Naive thymus-derived CD4-positive, alpha-beta T cell (primary cell): ENCODE measurements around the gene AK1. TPM values are rescaled to one million over a fixed set of nuclear protein-coding genes. Genes with fewer than 3 reads are reported as not detected.

Experiments
- ATAC-seq: fragments of 150-1000 bp; cut with Tn5 transposase; 2 replicates; pipeline ENCODE4 v1.10.0; 2021; ENCODE audit warnings: mild to moderate bottlenecking, moderate library complexity
- CTCF ChIA-PET: fragments of 350-600 bp; sonication (Branson Sonifier 250); formaldehyde crosslinking; loops from one replicate; lab custom pipeline; 2021; ENCODE audit warnings: antibody characterized with exemption; lab: Charles Lee
- POLR2A ChIA-PET: fragments of 350-600 bp; sonication (Branson Sonifier 250); formaldehyde crosslinking; loops from one replicate; lab custom pipeline; 2021; ENCODE audit warnings: antibody characterized with exemption, inconsistent platforms; lab: Charles Lee
- DNase-seq, 9 donors: peaks; one replicate each; pipeline versions ENCODE4 v3.0.0 to v3.0.0-alpha.2; 2020 to 2022; ENCODE audit warnings: mixed read lengths in 1 of 9
- H3K27ac ChIP-seq: one replicate; pipeline ENCODE4 v1.7.0; 2013; ENCODE audit warnings: mild to moderate bottlenecking, low read depth, low read length, moderate library complexity
- H3K27me3 ChIP-seq, 2 donors: one replicate each; pipeline ENCODE4 v1.7.0; 2013; ENCODE audit warnings: low read length in 2 of 2, mild to moderate bottlenecking in 2 of 2, moderate library complexity in 2 of 2; ENCODE audit not compliant: control insufficient read depth in 2 of 2, insufficient read depth in 2 of 2
- H3K36me3 ChIP-seq, 3 experiments: 1 replicate in 2 of 3; 2 replicates in 1 of 3; pipeline ENCODE4 v1.7.0; 2013; ENCODE audit warnings: low read length in 3 of 3, mild to moderate bottlenecking in 3 of 3, moderate library complexity in 1 of 3; ENCODE audit not compliant: insufficient read depth in 3 of 3, control insufficient read depth in 2 of 3
- H3K4me1 ChIP-seq, 2 donors: one replicate each; pipeline ENCODE4 v1.7.0; 2013; ENCODE audit warnings: low read length in 2 of 2, mild to moderate bottlenecking in 2 of 2, moderate library complexity in 1 of 2; ENCODE audit not compliant: control insufficient read depth in 2 of 2, insufficient read depth in 2 of 2
- H3K4me3 ChIP-seq: 2 replicates; pipeline ENCODE4 v1.7.0; 2013; ENCODE audit warnings: mild to moderate bottlenecking, low read length
- H3K9me3 ChIP-seq, 3 experiments: 1 replicate in 2 of 3; 2 replicates in 1 of 3; pipeline ENCODE4 v1.7.0; 2013; ENCODE audit warnings: low read length in 3 of 3; ENCODE audit not compliant: control insufficient read depth in 2 of 3
- H3K27ac Mint-ChIP-seq, 9 donors: one replicate each; pipeline ENCODE4 v1.8.0; 2020 to 2022; ENCODE audit warnings: mixed read lengths in 9 of 9, mild to moderate bottlenecking in 8 of 9, moderate library complexity in 5 of 9, inconsistent platforms in 2 of 9
- H3K27me3 Mint-ChIP-seq, 5 donors: one replicate each; pipeline ENCODE4 v1.8.0; 2021 to 2022; ENCODE audit warnings: mixed read lengths in 5 of 5, mild to moderate bottlenecking in 1 of 5
- H3K36me3 Mint-ChIP-seq, 5 donors: one replicate each; pipeline ENCODE4 v1.8.0; 2020 to 2022; ENCODE audit warnings: mixed read lengths in 5 of 5, mild to moderate bottlenecking in 3 of 5, inconsistent platforms in 1 of 5
- H3K4me1 Mint-ChIP-seq, 7 donors: one replicate each; pipeline ENCODE4 v1.8.0; 2020 to 2022; ENCODE audit warnings: mixed read lengths in 7 of 7, mild to moderate bottlenecking in 3 of 7, inconsistent platforms in 1 of 7
- H3K4me3 Mint-ChIP-seq, 10 donors: one replicate each; pipeline ENCODE4 v1.8.0; 2020 to 2022; ENCODE audit warnings: mild to moderate bottlenecking in 10 of 10, mixed read lengths in 10 of 10, moderate library complexity in 6 of 10, inconsistent platforms in 2 of 10
- H3K9me3 Mint-ChIP-seq, 11 donors: one replicate each; pipeline ENCODE4 v1.8.0; 2020 to 2022; ENCODE audit warnings: mixed read lengths in 11 of 11, mild to moderate bottlenecking in 4 of 11, inconsistent platforms in 1 of 11, moderate library complexity in 1 of 11
- intact Hi-C, 2 donors: fragments of 100-400 bp; cut with micrococcal nuclease; formaldehyde crosslinking; loops; one replicate each; pipeline ENCODE4 v1.15.1; 2023
- polyA plus RNA-seq, 2 donors: library from polyadenylated mRNA; unstranded; fragments of 300-500 nt; fragmentation: Illumina TruSeq; gene quantifications; one replicate each; pipeline ENCODE4 v1.2.3, GENCODE V29; 2021
- total RNA-seq, 6 experiments: library from RNA in 5 of 6; stranded (reverse) in 5 of 6; gene quantifications; 1 replicate in 5 of 6; 2 replicates in 1 of 6; pipeline ENCODE4 v1.2.3 and lab custom pipeline; 2021 to 2026

AK1 gene
- total and polyA plus RNA-seq, 7 experiments from 2014 or later = 0.09 to 64.9 (median 45.1) TPM

- DNase-seq (no peak), ATAC-seq (peak; percentile 39)
- Histone ChIP-seq H3K27me3 (no peaks in the 10 kb centered on the region), H3K4me1 (peaks cover 7 to 28% of the 10 kb centered on the region in 2 donors), H3K27ac (peak overlapping the region; percentile 75), H3K4me3 (peak overlapping the region; percentile 68), H3K9me3 (peaks cover 0 to 21% (median 0%) of the 10 kb centered on the region in 3 experiments), H3K36me3 (peaks cover 0 to 3% (median 0%) of the 10 kb centered on the region in 3 experiments)
- CTCF ChIA-PET = interaction anchor here (0.5 to 0.9 kb wide), 3 partner anchors 16 to 810 kb away, joined by 3 read pairs; partner anchors contain the start of gene TOR2A
- intact Hi-C loops = loop anchor here (1.0 to 5.0 kb wide), 2 partner anchors 12 to 51 kb away; partner anchors contain the start of gene FPGS (in 1 of the 2)
- Mint-ChIP-seq H3K27me3 (no peaks in the 10 kb centered on the region), H3K4me1 (peaks cover 13 to 42% (median 33%) of the 10 kb centered on the region in 7 donors), H3K36me3 (peaks cover 16 to 25% (median 17%) of the 10 kb centered on the region in 5 donors), H3K4me3 (peak overlapping the region; percentile 84 to 91 (median 90)), H3K9me3 (peaks cover 7 to 24% (median 13%) of the 10 kb centered on the region in 11 donors), H3K27ac (peak overlapping the region; percentile 81 to 94 (median 87))
- POLR2A ChIA-PET = interaction anchor here (0.6 to 3.1 kb wide), 14 partner anchors 9 to 403 kb away, joined by 3 to 15 read pairs (median 3); partner anchors contain the start of genes CDK9, FPGS, NAIF1 and RPL12
These were observed 23.9 kb downstream of the AK1 start for GRCh38 chr9:127853312-127854183.

GRCh38 chr9:127852829-127853228 lies 24.6 kb downstream of the AK1 start:
- peaks cover 7 to 30% (median 13%) of the 10 kb centered on the region in 11 donors for H3K9me3 Mint-ChIP-seq
- intact Hi-C loops = loop anchor here in 1 of 2 donors (5.0 kb wide), 1 partner anchor 51 kb away; the partner anchor contains the start of gene FPGS
- Histone ChIP-seq H3K9me3 (peaks cover 0 to 21% (median 0%) of the 10 kb centered on the region in 3 experiments), H3K36me3 (peaks cover 0 to 3% (median 0%) of the 10 kb centered on the region in 3 experiments), H3K27ac (no peak overlapping the region), H3K27me3 (no peaks in the 10 kb centered on the region), H3K4me1 (peaks cover 7 to 28% of the 10 kb centered on the region in 2 donors), H3K4me3 (no peak overlapping the region)
- H3K4me3 Mint-ChIP-seq = peak overlapping the region; percentile 4 to 91 (median 64)
- no peak for DNase-seq
- peaks cover 18 to 28% (median 21%) of the 10 kb centered on the region in 5 donors for H3K36me3 Mint-ChIP-seq
- ATAC-seq = no peak
- no peaks in the 10 kb centered on the region for H3K27me3 Mint-ChIP-seq
- CTCF ChIA-PET = interaction anchor here (0.5 to 0.9 kb wide), 2 partner anchors 118 to 810 kb away, joined by 3 read pairs; partner anchors contain the start of gene TOR2A
- POLR2A ChIA-PET = interaction anchor here (0.6 to 2.6 kb wide), 7 partner anchors 9 to 215 kb away, joined by 3 to 15 read pairs (median 3); partner anchors contain the start of genes CDK9 and NAIF1
- H3K4me1 Mint-ChIP-seq = peaks cover 13 to 38% (median 35%) of the 10 kb centered on the region in 7 donors
- H3K27ac Mint-ChIP-seq = peak overlapping the region in 5 of 9 donors; percentile 22 to 89 (median 63)

GRCh38 chr9:127850286-127850830 lies 27.1 kb downstream of the AK1 start:
- intact Hi-C loops = loop anchor here in 1 of 2 donors (5.0 kb wide), 1 partner anchor 48 kb away; the partner anchor contains the start of gene FPGS
- POLR2A ChIA-PET = interaction anchor here (0.7 kb wide), 1 partner anchor 11 kb away, joined by 5 read pairs; no protein-coding TSS in a partner anchor
- Histone ChIP-seq H3K9me3 (peaks cover 0 to 21% (median 0%) of the 10 kb centered on the region in 3 experiments), H3K36me3 (peaks cover 0 to 3% (median 0%) of the 10 kb centered on the region in 3 experiments), H3K27me3 (no peaks in the 10 kb centered on the region), H3K4me1 (peaks cover 5 to 14% of the 10 kb centered on the region in 2 donors), H3K27ac (no peak overlapping the region), H3K4me3 (no peak overlapping the region)
- ATAC-seq = no peak
- CTCF ChIA-PET = interaction anchor here (0.7 kb wide), 1 partner anchor 66 kb away, joined by 3 read pairs; no protein-coding TSS in a partner anchor
- DNase-seq = no peak
- peaks cover 7 to 30% (median 13%) of the 10 kb centered on the region in 11 donors for H3K9me3 Mint-ChIP-seq
- H3K36me3 Mint-ChIP-seq = peaks cover 18 to 28% (median 21%) of the 10 kb centered on the region in 5 donors
- peaks cover 5 to 29% (median 27%) of the 10 kb centered on the region in 7 donors for H3K4me1 Mint-ChIP-seq
- no peak overlapping the region for H3K27ac Mint-ChIP-seq
- H3K27me3 Mint-ChIP-seq = no peaks in the 10 kb centered on the region
- peak overlapping the region in 1 of 10 donors; percentile 18 for H3K4me3 Mint-ChIP-seq

- peaks cover 0 to 7% of the 10 kb centered on the region in 2 donors for H3K4me1 ChIP-seq
- H3K4me1 Mint-ChIP-seq = peaks cover 3 to 23% (median 18%) of the 10 kb centered on the region in 7 donors
- CTCF ChIA-PET = no interaction called here
- no peak for ATAC-seq
- H3K36me3 Mint-ChIP-seq = peaks cover 18 to 28% (median 21%) of the 10 kb centered on the region in 5 donors
- peaks cover 0 to 3% (median 0%) of the 10 kb centered on the region in 3 experiments for H3K36me3 ChIP-seq
- no peaks in the 10 kb centered on the region for H3K27me3 ChIP-seq
- H3K4me3 ChIP-seq = no peak overlapping the region
- POLR2A ChIA-PET = no interaction called here
- peak overlapping the region in 3 of 9 donors; percentile 8 to 14 (median 9) for H3K27ac Mint-ChIP-seq
- H3K27ac ChIP-seq = no peak overlapping the region
- peak overlapping the region in 1 of 10 donors; percentile 17 for H3K4me3 Mint-ChIP-seq
- peaks cover 7 to 30% (median 13%) of the 10 kb centered on the region in 11 donors for H3K9me3 Mint-ChIP-seq
- H3K27me3 Mint-ChIP-seq = no peaks in the 10 kb centered on the region
- intact Hi-C loops = no loop called here
- H3K9me3 ChIP-seq = peaks cover 0 to 21% (median 0%) of the 10 kb centered on the region in 3 experiments
- DNase-seq = no peak
These were observed 28.5 kb downstream of the AK1 start for GRCh38 chr9:127848756-127849504.

- peak overlapping the region in 2 of 9 donors; percentile 47 to 86 for H3K27ac Mint-ChIP-seq
- ChIA-PET CTCF (interaction anchor here (0.6 to 0.8 kb wide), 2 partner anchors 21 to 349 kb away, joined by 3 read pairs; no protein-coding TSS in a partner anchor), POLR2A (no interaction called here)
- H3K27ac ChIP-seq = no peak overlapping the region
- intact Hi-C loops = no loop called here
- no peak overlapping the region for H3K4me3 Mint-ChIP-seq
- peaks cover 7 to 30% (median 13%) of the 10 kb centered on the region in 11 donors for H3K9me3 Mint-ChIP-seq
- H3K4me1 Mint-ChIP-seq = peaks cover 0 to 20% (median 14%) of the 10 kb centered on the region in 7 donors
- DNase-seq = no peak
- no peaks in the 10 kb centered on the region for H3K27me3 Mint-ChIP-seq
- H3K4me1 ChIP-seq = peaks cover 0 to 7% of the 10 kb centered on the region in 2 donors
- ATAC-seq = no peak
- no peak overlapping the region for H3K4me3 ChIP-seq
- H3K36me3 Mint-ChIP-seq = peaks cover 18 to 28% (median 21%) of the 10 kb centered on the region in 5 donors
- no peaks in the 10 kb centered on the region for H3K27me3 ChIP-seq
- H3K9me3 ChIP-seq = peaks cover 0 to 21% (median 0%) of the 10 kb centered on the region in 3 experiments
- H3K36me3 ChIP-seq = peaks cover 0 to 3% (median 0%) of the 10 kb centered on the region in 3 experiments
These were observed 29.4 kb downstream of the AK1 start for GRCh38 chr9:127847833-127848755.
